Brain pericyte (primary cell): ENCODE measurements around the gene C11orf87.

Experiments
- DNase-seq: peaks from one replicate; pipeline ENCODE4 v3.0.0-alpha.2; 2012; ENCODE audit warnings: low read depth, low spot score

The C11orf87 gene

DNA sequence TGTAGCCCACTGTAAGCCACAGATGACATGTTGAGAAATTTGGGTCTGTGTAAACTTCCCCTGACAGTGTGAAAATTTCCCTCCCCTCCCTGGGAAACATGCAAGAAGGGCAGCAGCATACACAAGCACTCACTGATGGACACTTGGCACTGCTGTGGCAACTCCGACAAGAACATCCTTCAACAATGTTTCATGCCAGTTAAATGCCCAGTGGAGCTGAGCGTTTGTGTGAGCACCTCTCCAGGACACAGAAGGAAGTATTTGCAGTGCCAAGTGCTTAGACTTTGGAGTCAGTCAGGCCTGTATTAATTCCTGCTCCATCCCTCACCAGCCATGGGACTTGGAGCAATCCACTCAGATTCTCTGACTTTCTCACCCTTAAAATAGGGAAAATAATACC, 17.7 kb downstream of the C11orf87 start:
- DNase-seq, result no peak

DNA sequence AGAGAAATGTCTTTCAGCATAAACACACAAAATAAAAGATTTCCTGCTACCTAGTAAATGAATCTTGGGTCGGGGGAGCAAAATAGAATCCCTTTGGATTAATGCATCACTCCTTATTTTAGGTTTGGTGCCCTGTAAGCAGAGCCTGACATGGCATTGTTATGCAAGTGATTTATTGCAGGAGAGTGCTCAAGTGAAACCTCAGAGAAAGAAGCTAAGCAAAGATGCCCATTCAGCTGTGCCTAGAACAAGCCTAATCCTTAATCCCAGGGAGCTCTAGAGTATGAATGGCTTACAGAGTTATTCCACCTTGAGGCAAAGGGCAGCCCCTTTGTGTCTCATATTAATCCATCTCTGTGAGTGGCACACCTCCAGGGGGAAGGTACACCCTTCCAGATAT, 21.1 kb downstream of the C11orf87 start:
- DNase-seq, result no peak

GRCh38 chr11:109454857-109455256, 32.9 kb downstream of the C11orf87 start:
- DNase-seq, result no peak
